GM12878 (cell line): ENCODE results near the gene SGMS1. TPM values are rescaled to one million over a fixed set of nuclear protein-coding genes. Genes with fewer than 3 reads are reported as not detected.
A peak's percentile ranks its signal among the peaks of the same experiment; 100 is the strongest.

Experiments used
- BACH1 ChIP-seq: fragments of 450-650 bp; IDR thresholded peaks from 2 replicates; pipeline ENCODE4 v1.6.1; 2017; ENCODE audit warnings: mild to moderate bottlenecking, borderline replicate concordance
- CBFB ChIP-seq: IDR thresholded peaks from 2 replicates; pipeline ENCODE4 v1.6.1; 2016; ENCODE audit warnings: antibody characterized with exemption, low read depth
- CREB1 ChIP-seq: IDR thresholded peaks from 2 replicates; pipeline ENCODE4 v1.6.1; 2012; ENCODE audit warnings: low read depth, mild to moderate bottlenecking, inconsistent platforms
- EED ChIP-seq: sonication (generic); IDR thresholded peaks from 2 replicates; pipeline ENCODE4 v1.6.1; 2016; ENCODE audit warnings: antibody characterized with exemption, low read depth
- HCFC1 ChIP-seq: fragments of 150-350 bp; IDR thresholded peaks from 2 replicates; pipeline ENCODE4 v1.6.1; 2014; ENCODE audit warnings: low read length
- KAT2A ChIP-seq: conservative IDR thresholded peaks from 2 replicates; pipeline ENCODE4 v1.6.1; 2011; ENCODE audit warnings: low read depth, low read length; ENCODE audit not compliant: control insufficient read depth
- MEF2B ChIP-seq: fragments of 450-650 bp; IDR thresholded peaks from 2 replicates; pipeline ENCODE4 v1.6.1; 2018; ENCODE audit warnings: mild to moderate bottlenecking, moderate library complexity; ENCODE audit not compliant: partially characterized antibody, poor library complexity, severe bottlenecking
- MYB ChIP-seq: fragments of 150-350 bp; IDR thresholded peaks from 2 replicates; pipeline ENCODE4 v1.6.1; 2014; ENCODE audit warnings: mild to moderate bottlenecking, low read depth, low read length, borderline replicate concordance
- NFIC ChIP-seq: IDR thresholded peaks from 2 replicates; pipeline ENCODE4 v1.6.1; 2012; ENCODE audit warnings: low read depth, mild to moderate bottlenecking, inconsistent platforms, low read length, moderate library complexity
- NFXL1 ChIP-seq: fragments of 450-650 bp; IDR thresholded peaks from 2 replicates; pipeline ENCODE4 v1.6.1; 2017; ENCODE audit warnings: antibody characterized with exemption, mild to moderate bottlenecking, borderline replicate concordance
- NFYB ChIP-seq: IDR thresholded peaks from 2 replicates; pipeline ENCODE4 v1.6.1; 2011; ENCODE audit warnings: low read depth, mild to moderate bottlenecking, low read length, improper control_type of control experiment, moderate library complexity; ENCODE audit not compliant: insufficient read depth
- NRF1 ChIP-seq: conservative IDR thresholded peaks from 2 replicates; pipeline ENCODE4 v1.6.1; 2011; ENCODE audit warnings: mild to moderate bottlenecking, low read depth, low read length, improper control_type of control experiment
- POLR2AphosphoS5 ChIP-seq: IDR thresholded peaks from 2 replicates; pipeline ENCODE4 v1.6.1; 2011; ENCODE audit warnings: mild to moderate bottlenecking, low read length, inconsistent platforms
- SIN3A ChIP-seq: IDR thresholded peaks from 2 replicates; pipeline ENCODE4 v1.6.1; 2012; ENCODE audit warnings: low read depth, low read length, improper control_type of control experiment
- SMC3 ChIP-seq: IDR thresholded peaks from 2 replicates; pipeline ENCODE4 v1.6.1; 2011; ENCODE audit warnings: low read length, improper control_type of control experiment, borderline replicate concordance
- STAT1 ChIP-seq: fragments of 450-650 bp; conservative IDR thresholded peaks from 2 replicates; pipeline ENCODE4 v1.6.1; 2014; ENCODE audit warnings: antibody characterized with exemption, mild to moderate bottlenecking
- ZNF207 ChIP-seq: fragments of 450-650 bp; IDR thresholded peaks from 2 replicates; pipeline ENCODE4 v1.6.1; 2014; ENCODE audit warnings: antibody characterized with exemption, mild to moderate bottlenecking, borderline replicate concordance
- ZNF384 ChIP-seq: IDR thresholded peaks from 2 replicates; pipeline ENCODE4 v1.6.1; 2012; ENCODE audit warnings: low read depth, mild to moderate bottlenecking, low read length, improper control_type of control experiment, borderline replicate concordance
- ZZZ3 ChIP-seq: IDR thresholded peaks from 2 replicates; pipeline ENCODE4 v1.6.1; 2011; ENCODE audit warnings: low read depth; ENCODE audit not compliant: control insufficient read depth, insufficient read length
- polyA plus RNA-seq, 11 experiments: library from polyadenylated mRNA; depleted of rRNA in 4 of 11; unstranded in 6 of 11; stranded (reverse) in 5 of 11; fragments of >200 nt; fragmentation: Nextera tagmentation in 4 of 11; fragmentation: Illumina TruSeq in 1 of 11; extraction: Ambion mirVana in 4 of 11; extraction: Trizol in 1 of 11; gene quantifications; 1 replicate in 1 of 11; 2 replicates in 10 of 11; pipeline versions ENCODE4 v1.2.1 to v1.2.3, GENCODE V29; 2011 to 2016; ENCODE audit warnings: inconsistent platforms in 2 of 11, missing spikeins in 2 of 11, low read depth in 1 of 11
- total RNA-seq, 4 experiments: library from RNA; depleted of rRNA in 3 of 4; stranded (reverse); fragments of >200 nt in 3 of 4; fragmentation: Illumina TruSeq in 1 of 4; extraction: Trizol in 1 of 4; gene quantifications; 2 replicates each; pipeline versions ENCODE4 v1.2.1 to v1.2.3, GENCODE V29; 2013 to 2021
- TF ChIP-seq, protein P1 (sequence below): fragments of 450-650 bp; IDR thresholded peaks from 2 replicates; pipeline ENCODE4 v1.6.1; 2017; ENCODE audit warnings: mild to moderate bottlenecking, low read depth, inconsistent platforms; ENCODE audit not compliant: poor library complexity, severe bottlenecking
- TF ChIP-seq, protein P2 (sequence below): IDR thresholded peaks from 2 replicates; pipeline ENCODE4 v1.6.1; 2012; ENCODE audit warnings: low read depth, low read length, improper control_type of control experiment
- TF ChIP-seq, protein P3 (sequence below): fragments of 450-650 bp; IDR thresholded peaks from 2 replicates; pipeline ENCODE4 v1.6.1; 2017; ENCODE audit warnings: borderline replicate concordance
- TF ChIP-seq, protein P4 (sequence below): fragments of 450-650 bp; IDR thresholded peaks from 2 replicates; pipeline ENCODE4 v1.6.1; 2017; ENCODE audit warnings: low read depth, mild to moderate bottlenecking, moderate library complexity
- TF ChIP-seq, protein P5 (sequence below): fragments of 450-650 bp; IDR thresholded peaks from 2 replicates; pipeline ENCODE4 v1.6.1; 2018; ENCODE audit warnings: mild to moderate bottlenecking, low read depth, moderate library complexity; ENCODE audit not compliant: partially characterized antibody

The SGMS1 gene
- total and polyA plus RNA-seq, 10 of the 15 experiments (the other 5 are each of a cell fraction or from before 2014, with no cell fraction given): 1.4 to 14.5 (median 4.9) TPM

DNA sequence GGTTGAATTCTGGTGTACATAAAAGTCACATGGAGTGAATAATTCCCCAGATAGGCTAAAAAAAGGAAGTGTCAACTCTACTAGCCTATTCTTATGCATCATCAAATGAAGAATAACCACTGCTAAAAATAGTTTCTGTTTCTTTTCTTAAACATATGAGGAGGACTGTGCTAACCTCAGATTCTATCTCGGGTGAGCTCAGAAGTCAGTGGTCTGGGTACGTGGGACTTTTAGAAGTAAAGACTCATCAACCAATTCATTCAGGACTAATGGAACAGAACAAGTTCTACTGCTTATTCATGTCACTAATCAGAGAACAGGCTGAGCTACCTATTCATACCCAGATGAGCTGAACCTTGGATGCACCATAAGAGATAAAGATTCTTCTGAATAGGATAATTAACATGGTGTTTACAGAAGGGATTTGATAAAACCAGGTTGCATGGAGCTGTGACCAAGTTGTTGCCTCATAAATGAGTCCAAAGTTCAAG, 362.9 kb downstream of the SGMS1 start (continued):
- TF ChIP-seq, protein P1, sequence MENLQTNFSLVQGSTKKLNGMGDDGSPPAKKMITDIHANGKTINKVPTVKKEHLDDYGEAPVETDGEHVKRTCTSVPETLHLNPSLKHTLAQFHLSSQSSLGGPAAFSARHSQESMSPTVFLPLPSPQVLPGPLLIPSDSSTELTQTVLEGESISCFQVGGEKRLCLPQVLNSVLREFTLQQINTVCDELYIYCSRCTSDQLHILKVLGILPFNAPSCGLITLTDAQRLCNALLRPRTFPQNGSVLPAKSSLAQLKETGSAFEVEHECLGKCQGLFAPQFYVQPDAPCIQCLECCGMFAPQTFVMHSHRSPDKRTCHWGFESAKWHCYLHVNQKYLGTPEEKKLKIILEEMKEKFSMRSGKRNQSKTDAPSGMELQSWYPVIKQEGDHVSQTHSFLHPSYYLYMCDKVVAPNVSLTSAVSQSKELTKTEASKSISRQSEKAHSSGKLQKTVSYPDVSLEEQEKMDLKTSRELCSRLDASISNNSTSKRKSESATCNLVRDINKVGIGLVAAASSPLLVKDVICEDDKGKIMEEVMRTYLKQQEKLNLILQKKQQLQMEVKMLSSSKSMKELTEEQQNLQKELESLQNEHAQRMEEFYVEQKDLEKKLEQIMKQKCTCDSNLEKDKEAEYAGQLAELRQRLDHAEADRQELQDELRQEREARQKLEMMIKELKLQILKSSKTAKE: peak; percentile 93
- TF ChIP-seq SMC3 (no peak), NRF1 (no peak), BACH1 (no peak), SIN3A (no peak), ZNF384 (no peak; the same call in 1 of the 2 replicates), EED (0 out of 2 replicates have a peak, but pooled peaks have one; percentile 31), ZNF207 (no peak), NFIC (peak; percentile 89), KAT2A (no peak), MEF2B (peak; percentile 98), CREB1 (peak; percentile 66; the same call in 1 of the 2 replicates), ZZZ3 (no peak), MYB (no peak), HCFC1 (no peak), NFXL1 (no peak), STAT1 (no peak), CBFB (peak; percentile 82; the same call in 1 of the 2 replicates), NFYB (no peak), POLR2AphosphoS5 (no peak)
- TF ChIP-seq, protein P2, sequence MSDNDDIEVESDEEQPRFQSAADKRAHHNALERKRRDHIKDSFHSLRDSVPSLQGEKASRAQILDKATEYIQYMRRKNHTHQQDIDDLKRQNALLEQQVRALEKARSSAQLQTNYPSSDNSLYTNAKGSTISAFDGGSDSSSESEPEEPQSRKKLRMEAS: no peak
- TF ChIP-seq, protein P3, sequence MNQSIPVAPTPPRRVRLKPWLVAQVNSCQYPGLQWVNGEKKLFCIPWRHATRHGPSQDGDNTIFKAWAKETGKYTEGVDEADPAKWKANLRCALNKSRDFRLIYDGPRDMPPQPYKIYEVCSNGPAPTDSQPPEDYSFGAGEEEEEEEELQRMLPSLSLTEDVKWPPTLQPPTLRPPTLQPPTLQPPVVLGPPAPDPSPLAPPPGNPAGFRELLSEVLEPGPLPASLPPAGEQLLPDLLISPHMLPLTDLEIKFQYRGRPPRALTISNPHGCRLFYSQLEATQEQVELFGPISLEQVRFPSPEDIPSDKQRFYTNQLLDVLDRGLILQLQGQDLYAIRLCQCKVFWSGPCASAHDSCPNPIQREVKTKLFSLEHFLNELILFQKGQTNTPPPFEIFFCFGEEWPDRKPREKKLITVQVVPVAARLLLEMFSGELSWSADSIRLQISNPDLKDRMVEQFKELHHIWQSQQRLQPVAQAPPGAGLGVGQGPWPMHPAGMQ: no peak
- TF ChIP-seq, protein P4, sequence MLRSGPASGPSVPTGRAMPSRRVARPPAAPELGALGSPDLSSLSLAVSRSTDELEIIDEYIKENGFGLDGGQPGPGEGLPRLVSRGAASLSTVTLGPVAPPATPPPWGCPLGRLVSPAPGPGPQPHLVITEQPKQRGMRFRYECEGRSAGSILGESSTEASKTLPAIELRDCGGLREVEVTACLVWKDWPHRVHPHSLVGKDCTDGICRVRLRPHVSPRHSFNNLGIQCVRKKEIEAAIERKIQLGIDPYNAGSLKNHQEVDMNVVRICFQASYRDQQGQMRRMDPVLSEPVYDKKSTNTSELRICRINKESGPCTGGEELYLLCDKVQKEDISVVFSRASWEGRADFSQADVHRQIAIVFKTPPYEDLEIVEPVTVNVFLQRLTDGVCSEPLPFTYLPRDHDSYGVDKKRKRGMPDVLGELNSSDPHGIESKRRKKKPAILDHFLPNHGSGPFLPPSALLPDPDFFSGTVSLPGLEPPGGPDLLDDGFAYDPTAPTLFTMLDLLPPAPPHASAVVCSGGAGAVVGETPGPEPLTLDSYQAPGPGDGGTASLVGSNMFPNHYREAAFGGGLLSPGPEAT: peak; percentile 81
- TF ChIP-seq, protein P5, sequence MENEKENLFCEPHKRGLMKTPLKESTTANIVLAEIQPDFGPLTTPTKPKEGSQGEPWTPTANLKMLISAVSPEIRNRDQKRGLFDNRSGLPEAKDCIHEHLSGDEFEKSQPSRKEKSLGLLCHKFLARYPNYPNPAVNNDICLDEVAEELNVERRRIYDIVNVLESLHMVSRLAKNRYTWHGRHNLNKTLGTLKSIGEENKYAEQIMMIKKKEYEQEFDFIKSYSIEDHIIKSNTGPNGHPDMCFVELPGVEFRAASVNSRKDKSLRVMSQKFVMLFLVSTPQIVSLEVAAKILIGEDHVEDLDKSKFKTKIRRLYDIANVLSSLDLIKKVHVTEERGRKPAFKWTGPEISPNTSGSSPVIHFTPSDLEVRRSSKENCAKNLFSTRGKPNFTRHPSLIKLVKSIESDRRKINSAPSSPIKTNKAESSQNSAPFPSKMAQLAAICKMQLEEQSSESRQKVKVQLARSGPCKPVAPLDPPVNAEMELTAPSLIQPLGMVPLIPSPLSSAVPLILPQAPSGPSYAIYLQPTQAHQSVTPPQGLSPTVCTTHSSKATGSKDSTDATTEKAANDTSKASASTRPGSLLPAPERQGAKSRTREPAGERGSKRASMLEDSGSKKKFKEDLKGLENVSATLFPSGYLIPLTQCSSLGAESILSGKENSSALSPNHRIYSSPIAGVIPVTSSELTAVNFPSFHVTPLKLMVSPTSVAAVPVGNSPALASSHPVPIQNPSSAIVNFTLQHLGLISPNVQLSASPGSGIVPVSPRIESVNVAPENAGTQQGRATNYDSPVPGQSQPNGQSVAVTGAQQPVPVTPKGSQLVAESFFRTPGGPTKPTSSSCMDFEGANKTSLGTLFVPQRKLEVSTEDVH: no peak
